Immature natural killer cell (primary cell): Measurements from ENCODE around the gene KRTAP24-1. TPM values are rescaled to one million over a fixed set of nuclear protein-coding genes. Genes with fewer than 3 reads are reported as not detected.

Experiments
- polyA plus RNA-seq, 3 donors: library from polyadenylated mRNA; unstranded; fragments of 300-500 nt; fragmentation: Illumina TruSeq; gene quantifications; one replicate each; pipeline ENCODE4 v1.2.3, GENCODE V29; 2021

The KRTAP24-1 gene
- polyA plus RNA-seq, 3 donors from 2014 or later = not detected

Other genes with a start within 250 kb of the KRTAP24-1 start
- gene CLDN17, start 116.1 kb downstream of the KRTAP24-1 start, polyA plus RNA-seq = not detected
- gene CLDN8, start 66.9 kb downstream of the KRTAP24-1 start, polyA plus RNA-seq = not detected
- not detected for gene KRTAP25-1, start 6.6 kb upstream of the KRTAP24-1 start, polyA plus RNA-seq
- gene KRTAP26-1, start 37.4 kb upstream of the KRTAP24-1 start, polyA plus RNA-seq = not detected
- gene KRTAP27-1, start 54.7 kb upstream of the KRTAP24-1 start, polyA plus RNA-seq = not detected
- not detected for gene KRTAP23-1, start 65.7 kb upstream of the KRTAP24-1 start, polyA plus RNA-seq
- not detected for gene KRTAP13-2, start 89.3 kb upstream of the KRTAP24-1 start, polyA plus RNA-seq
- not detected for gene KRTAP13-1, start 113.1 kb upstream of the KRTAP24-1 start, polyA plus RNA-seq
- not detected for gene KRTAP13-3, start 143.0 kb upstream of the KRTAP24-1 start, polyA plus RNA-seq
- gene KRTAP13-4, start 147.3 kb upstream of the KRTAP24-1 start, polyA plus RNA-seq = not detected
- gene KRTAP15-1, start 157.3 kb upstream of the KRTAP24-1 start, polyA plus RNA-seq = not detected
- not detected for gene KRTAP19-1, start 197.4 kb upstream of the KRTAP24-1 start, polyA plus RNA-seq
- gene KRTAP19-2, start 204.5 kb upstream of the KRTAP24-1 start, polyA plus RNA-seq = not detected
- not detected for gene KRTAP19-3, start 209.1 kb upstream of the KRTAP24-1 start, polyA plus RNA-seq
- not detected for gene KRTAP19-4, start 214.2 kb upstream of the KRTAP24-1 start, polyA plus RNA-seq
- gene KRTAP19-5, start 219.2 kb upstream of the KRTAP24-1 start, polyA plus RNA-seq = not detected